AG09319 (cell line): ENCODE measurements around the gene NSD2.
"Not testable (repeated sequence)": the region's sequence is repeated elsewhere in the genome, so short reads cannot be mapped to it uniquely, and the experiment has no call there.

Experiments
- DNase-seq: peaks from one replicate; pipeline ENCODE4 v3.0.0-alpha.2; 2010; ENCODE audit warnings: low read depth; ENCODE audit errors: extremely low read depth
- TF ChIP-seq, protein P1 (sequence below): IDR thresholded peaks from 2 replicates; pipeline ENCODE4 v1.5.1; 2011; ENCODE audit warnings: low read depth, mild to moderate bottlenecking, inconsistent platforms, low read length, moderate library complexity

NSD2 gene

DNA sequence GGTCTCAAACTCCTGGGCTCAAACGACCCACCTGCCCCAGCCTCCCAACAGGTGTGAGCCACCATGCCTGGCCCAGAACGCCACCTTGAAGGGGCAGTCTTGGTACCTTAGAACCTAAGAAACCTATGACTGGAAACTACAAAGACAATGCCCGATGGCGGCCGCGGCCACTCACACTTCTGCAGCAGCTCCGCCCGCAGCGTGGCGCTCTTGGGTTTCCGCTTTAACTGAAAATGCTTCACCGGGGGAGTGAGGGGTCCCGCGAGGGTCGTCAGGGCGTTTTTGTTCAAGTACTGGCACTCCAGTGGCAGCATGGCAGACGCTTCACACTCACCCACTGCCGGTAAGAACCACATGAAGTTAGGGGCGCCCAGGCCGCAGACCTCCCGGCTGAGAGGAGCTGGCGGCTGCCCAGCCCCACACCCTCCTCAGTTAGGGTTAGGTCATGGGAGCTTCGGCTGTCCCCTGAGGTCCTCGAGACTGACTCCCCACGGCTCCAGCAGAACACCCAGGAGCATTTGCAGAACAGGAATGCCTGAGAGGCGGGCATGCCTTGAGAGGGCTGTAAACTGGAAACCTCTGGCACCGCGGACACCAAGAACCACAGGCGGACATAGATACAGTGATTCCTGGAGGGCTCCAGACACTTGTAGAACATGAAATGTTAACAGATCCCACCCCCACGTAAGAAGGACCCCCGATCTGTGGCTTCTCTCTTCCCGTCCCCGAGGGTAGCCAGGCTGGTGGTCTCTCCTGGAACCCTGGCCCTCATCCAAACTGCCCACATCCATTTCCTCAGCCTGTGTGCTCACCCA lies 118.5 kb downstream of the NSD2 start:
- DNase-seq: no peak
- TF ChIP-seq, protein P1, sequence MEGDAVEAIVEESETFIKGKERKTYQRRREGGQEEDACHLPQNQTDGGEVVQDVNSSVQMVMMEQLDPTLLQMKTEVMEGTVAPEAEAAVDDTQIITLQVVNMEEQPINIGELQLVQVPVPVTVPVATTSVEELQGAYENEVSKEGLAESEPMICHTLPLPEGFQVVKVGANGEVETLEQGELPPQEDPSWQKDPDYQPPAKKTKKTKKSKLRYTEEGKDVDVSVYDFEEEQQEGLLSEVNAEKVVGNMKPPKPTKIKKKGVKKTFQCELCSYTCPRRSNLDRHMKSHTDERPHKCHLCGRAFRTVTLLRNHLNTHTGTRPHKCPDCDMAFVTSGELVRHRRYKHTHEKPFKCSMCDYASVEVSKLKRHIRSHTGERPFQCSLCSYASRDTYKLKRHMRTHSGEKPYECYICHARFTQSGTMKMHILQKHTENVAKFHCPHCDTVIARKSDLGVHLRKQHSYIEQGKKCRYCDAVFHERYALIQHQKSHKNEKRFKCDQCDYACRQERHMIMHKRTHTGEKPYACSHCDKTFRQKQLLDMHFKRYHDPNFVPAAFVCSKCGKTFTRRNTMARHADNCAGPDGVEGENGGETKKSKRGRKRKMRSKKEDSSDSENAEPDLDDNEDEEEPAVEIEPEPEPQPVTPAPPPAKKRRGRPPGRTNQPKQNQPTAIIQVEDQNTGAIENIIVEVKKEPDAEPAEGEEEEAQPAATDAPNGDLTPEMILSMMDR: no peak

DNA sequence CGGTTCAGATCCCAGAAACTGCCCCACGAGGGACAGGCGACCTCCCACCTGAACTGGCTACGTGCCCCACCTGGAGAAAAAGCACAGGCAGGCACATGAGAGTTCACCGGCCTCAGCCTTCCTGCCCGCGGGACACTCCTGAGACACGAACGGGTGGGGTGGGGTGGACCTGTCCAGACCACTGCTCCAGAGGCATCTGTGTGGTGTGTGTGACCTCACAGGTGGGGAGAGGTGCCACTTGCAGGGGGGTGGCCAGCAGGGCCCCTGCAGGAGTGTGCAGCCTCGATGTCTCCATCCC lies 119.1 kb downstream of the NSD2 start:
- TF ChIP-seq, protein P1: no peak
- no peak for DNase-seq

DNA sequence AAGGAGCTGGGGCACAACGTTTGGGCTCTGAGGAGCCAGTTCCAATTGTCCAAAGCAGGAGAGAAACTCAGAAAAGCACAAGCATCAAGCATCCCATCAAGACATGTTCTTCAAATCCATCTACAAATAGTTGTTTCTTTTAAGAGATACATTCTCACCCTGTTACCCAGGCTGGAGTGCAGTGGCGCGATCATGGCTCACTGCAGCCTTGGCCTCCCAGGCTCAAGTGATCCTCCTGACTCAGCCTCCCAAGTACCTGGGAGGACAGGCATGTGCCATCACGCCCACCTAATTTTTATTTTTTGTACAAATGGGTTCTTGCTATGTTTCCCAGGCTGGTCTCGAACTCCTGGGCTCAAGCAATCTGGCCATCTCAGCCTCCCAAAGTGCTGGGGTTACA lies 119.5 kb downstream of the NSD2 start:
- TF ChIP-seq, protein P1: no peak
- DNase-seq: no peak

DNA sequence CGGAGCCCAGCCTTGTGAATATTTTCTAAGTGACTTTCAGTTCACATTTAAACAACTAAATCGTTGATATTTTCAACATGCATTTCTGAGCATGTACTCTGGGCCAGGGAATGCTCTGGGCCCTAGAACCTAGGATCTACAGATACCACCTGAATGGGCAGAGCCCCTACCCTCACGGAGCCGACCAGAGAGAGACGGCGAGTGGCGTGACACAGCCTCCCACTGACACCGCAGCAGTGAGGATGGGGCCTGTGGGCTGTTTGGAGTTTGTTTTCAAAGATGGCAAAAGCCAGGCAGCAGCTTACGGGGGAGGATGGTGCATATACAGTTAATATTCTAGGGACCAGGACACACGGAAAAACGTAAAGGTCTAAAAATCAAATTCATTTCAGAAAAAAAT lies 119.9 kb downstream of the NSD2 start:
- TF ChIP-seq, protein P1: no peak
- no peak for DNase-seq

DNA sequence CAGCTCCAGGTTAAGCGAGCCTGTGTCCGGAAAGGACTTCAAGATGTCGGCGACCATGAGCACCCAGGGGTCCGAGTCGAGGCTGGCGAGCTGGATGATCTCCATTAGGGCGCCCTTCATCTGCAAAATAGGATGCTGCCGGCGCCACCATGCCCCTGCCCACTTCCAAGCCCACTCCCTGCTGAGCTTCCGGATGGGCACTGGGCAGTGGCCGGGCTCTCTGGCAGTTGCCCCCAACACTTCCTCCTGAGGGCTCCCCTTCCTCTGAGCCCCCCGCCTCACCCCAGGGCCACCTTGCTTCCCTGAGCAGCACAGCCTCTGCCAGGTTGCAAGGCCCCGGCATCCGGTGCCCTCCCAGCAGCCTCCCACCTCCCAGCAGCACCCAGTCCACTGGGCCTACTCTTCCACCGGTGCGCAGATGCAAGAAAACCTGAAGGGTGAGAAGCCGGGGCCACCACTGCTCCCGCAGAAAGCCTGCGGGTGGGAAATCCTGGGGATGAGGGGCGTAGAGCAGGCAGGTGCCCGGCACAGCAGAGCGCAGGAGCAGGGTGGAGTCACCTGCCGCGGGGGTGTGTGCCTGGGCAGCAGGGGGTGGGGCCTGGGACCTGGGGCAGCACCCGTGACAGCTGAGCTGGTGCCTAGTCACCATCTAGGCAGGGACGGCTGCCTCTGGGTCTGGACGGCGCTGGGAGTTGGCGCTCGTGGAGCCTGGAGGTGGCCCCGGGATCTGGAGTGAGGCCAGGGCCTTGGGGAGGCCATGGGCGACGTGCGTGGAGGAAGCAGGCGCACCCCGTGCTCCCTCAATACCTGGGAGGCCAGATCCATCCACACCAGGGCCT lies 120.6 kb downstream of the NSD2 start:
- no peak for DNase-seq
- TF ChIP-seq, protein P1: no peak

DNA sequence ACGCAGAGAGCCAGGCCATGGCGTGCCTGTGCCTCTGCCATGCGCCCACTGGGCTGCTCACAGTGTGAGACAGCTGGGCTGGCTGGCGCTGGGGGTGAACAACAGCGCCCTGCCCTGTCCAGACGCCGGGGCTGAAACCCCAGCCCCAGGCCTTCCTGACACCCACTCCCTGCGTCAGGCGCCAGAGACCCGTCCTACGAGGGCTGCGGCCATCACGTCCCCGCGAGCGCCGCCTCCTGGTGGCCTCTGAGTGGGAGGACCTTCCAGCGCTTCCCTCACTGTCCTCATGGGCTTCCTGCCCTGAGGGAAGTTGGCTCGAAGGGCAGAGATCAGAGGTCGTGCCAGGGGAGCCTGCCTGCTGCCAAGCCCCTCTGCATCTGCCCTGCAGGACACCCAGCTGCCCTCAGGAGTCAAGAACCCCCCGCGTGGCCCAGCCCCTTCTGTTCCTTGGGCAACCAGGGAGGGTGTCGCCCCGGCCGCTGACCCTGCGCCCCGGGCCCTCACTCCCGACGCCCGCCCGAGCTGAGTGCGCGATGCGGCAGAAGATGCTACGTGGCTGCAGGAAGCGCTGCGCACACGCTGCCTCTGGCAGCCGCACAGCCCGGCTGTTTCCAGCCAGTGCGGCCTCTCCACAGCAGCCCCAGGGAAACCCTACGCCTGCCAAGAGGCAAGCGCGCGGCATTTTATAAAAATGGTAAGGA lies 121.4 kb downstream of the NSD2 start:
- DNase-seq: no peak
- TF ChIP-seq, protein P1: peak; percentile 27

DNA sequence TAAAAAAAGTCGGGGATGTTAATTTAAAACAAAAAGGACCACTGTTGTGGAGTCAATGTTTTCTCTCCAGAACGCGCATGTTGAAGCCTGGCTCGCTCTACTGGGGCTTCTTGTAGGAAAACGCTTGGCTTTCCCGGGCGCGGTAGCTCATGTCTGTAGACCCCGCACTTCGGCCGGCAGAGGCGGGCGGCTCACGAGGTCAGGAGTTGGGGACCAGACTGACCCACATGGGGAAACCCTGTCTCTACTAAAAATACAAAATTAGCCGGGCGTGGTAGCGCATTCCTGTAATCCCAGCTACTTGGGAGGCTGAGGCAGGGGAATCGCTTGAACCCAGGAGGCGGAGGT lies 122.0 kb downstream of the NSD2 start:
- TF ChIP-seq, protein P1: no peak

DNA sequence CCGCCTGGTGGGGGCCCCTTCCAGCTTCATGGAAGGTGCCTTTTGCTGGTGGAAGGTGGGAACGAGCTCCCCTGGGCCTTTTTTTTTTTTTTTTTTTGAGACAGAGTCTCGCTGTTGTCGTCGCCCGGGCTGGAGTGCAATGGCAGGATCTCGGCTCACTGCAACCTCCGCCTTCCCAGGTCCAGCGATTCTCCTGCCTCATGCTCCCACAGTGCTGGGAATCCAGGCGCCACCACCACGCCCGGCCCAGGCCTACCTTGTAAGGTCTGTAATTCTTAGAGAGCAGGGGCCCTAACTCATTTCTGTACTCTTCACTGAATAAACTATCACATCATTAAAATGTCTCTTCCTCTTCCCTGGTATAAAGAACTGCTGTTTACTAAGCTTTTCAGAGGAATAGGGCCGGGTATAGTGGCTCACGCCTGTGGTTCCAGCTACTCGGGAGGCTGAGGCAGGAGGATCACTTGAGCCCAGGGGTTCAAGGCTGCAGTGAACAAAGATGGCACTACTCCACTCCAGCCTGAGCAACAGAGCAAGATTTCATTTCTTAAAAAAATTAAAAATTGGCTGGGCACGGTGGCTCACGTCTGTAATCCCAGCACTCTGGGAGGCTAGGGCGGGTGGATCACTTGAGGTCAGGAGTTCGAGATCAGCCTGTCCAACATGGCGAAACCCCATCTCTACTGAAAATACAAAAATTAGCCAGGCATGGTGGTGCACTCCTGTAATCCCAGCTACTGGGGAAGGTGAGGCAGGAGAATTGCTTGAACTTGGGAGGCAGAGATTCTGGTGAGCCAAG lies 122.7 kb downstream of the NSD2 start:
- DNase-seq: not testable (repeated sequence)

More for the DNA sequence above, 122.0 kb downstream of the NSD2 start:
- no peak for DNase-seq
